ENCODE data around the gene MRPS17.

DNA sequence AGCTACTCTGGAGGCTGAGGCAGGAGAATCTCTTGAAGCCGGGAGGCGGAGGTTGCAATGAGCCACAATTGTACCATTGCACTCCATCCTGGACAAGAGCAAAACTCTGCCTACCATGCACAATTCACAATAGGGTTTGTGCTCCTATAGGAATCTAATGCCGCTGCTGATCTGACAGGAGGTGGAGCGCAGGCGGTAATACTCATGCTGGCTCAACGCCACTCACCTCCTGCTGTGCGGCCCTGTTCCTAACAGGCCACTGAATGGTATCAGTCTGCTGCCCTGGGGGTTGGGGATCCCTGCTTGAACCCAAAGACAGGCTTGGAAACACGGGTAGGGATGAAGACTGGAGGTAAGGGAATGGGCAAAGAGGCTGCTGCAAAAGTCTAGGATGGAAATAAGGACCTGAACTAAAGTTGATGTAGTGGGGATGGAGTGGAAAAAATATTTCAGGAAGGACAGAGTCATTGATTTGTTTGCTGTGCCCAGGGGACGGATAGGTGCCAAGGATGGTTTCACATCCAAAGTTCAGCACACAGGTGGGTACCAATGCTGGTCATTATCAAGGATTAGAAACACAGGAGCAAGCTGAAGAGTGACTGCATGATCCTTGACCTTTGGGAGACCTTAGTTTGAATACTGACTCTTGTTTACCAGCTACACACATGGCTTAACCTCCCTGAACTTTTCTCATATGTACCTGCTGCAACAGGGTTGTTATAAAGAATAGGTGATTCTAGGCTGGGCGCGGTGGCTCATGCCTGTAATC is 2.2 kb downstream of the MRPS17 start:
- TF ChIP-seq, protein P1, sequence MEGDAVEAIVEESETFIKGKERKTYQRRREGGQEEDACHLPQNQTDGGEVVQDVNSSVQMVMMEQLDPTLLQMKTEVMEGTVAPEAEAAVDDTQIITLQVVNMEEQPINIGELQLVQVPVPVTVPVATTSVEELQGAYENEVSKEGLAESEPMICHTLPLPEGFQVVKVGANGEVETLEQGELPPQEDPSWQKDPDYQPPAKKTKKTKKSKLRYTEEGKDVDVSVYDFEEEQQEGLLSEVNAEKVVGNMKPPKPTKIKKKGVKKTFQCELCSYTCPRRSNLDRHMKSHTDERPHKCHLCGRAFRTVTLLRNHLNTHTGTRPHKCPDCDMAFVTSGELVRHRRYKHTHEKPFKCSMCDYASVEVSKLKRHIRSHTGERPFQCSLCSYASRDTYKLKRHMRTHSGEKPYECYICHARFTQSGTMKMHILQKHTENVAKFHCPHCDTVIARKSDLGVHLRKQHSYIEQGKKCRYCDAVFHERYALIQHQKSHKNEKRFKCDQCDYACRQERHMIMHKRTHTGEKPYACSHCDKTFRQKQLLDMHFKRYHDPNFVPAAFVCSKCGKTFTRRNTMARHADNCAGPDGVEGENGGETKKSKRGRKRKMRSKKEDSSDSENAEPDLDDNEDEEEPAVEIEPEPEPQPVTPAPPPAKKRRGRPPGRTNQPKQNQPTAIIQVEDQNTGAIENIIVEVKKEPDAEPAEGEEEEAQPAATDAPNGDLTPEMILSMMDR (IDR thresholded peaks at IDR 0.05; ENCODE audit: low read depth, low read length, poor library complexity, severe bottlenecking): no peak
- no peak for TF ChIP-seq EZH2phosphoT487 (IDR thresholded peaks at IDR 0.05; ENCODE audit: borderline replicate concordance, low read length)
